Measurements from ENCODE around the gene CDKAL1.

- TF ChIP-seq, protein P1, sequence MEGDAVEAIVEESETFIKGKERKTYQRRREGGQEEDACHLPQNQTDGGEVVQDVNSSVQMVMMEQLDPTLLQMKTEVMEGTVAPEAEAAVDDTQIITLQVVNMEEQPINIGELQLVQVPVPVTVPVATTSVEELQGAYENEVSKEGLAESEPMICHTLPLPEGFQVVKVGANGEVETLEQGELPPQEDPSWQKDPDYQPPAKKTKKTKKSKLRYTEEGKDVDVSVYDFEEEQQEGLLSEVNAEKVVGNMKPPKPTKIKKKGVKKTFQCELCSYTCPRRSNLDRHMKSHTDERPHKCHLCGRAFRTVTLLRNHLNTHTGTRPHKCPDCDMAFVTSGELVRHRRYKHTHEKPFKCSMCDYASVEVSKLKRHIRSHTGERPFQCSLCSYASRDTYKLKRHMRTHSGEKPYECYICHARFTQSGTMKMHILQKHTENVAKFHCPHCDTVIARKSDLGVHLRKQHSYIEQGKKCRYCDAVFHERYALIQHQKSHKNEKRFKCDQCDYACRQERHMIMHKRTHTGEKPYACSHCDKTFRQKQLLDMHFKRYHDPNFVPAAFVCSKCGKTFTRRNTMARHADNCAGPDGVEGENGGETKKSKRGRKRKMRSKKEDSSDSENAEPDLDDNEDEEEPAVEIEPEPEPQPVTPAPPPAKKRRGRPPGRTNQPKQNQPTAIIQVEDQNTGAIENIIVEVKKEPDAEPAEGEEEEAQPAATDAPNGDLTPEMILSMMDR (IDR thresholded peaks at IDR 0.05; ENCODE audit: low read depth, low read length, missing input control), result no peak
- no peak for TF ChIP-seq ATF3 (IDR thresholded peaks at IDR 0.05)
- TF ChIP-seq SP1 (IDR thresholded peaks at IDR 0.05), result no peak
- TF ChIP-seq RAD21 (IDR thresholded peaks at IDR 0.05), result no peak
- no peak for TF ChIP-seq NR2F2 (IDR thresholded peaks at IDR 0.05)
- no peak for TF ChIP-seq YY1 (IDR thresholded peaks at IDR 0.05)
- no peak for TF ChIP-seq RXRA (IDR thresholded peaks at IDR 0.05)
- TF ChIP-seq, protein P2, sequence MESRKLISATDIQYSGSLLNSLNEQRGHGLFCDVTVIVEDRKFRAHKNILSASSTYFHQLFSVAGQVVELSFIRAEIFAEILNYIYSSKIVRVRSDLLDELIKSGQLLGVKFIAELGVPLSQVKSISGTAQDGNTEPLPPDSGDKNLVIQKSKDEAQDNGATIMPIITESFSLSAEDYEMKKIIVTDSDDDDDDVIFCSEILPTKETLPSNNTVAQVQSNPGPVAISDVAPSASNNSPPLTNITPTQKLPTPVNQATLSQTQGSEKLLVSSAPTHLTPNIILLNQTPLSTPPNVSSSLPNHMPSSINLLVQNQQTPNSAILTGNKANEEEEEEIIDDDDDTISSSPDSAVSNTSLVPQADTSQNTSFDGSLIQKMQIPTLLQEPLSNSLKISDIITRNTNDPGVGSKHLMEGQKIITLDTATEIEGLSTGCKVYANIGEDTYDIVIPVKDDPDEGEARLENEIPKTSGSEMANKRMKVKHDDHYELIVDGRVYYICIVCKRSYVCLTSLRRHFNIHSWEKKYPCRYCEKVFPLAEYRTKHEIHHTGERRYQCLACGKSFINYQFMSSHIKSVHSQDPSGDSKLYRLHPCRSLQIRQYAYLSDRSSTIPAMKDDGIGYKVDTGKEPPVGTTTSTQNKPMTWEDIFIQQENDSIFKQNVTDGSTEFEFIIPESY (IDR thresholded peaks at IDR 0.05), result no peak
- TF ChIP-seq GABPA (IDR thresholded peaks at IDR 0.05 in 1 of 2, conservative IDR thresholded peaks at IDR 0.05 in 1 of 2), result no peak
- TF ChIP-seq, protein P3, sequence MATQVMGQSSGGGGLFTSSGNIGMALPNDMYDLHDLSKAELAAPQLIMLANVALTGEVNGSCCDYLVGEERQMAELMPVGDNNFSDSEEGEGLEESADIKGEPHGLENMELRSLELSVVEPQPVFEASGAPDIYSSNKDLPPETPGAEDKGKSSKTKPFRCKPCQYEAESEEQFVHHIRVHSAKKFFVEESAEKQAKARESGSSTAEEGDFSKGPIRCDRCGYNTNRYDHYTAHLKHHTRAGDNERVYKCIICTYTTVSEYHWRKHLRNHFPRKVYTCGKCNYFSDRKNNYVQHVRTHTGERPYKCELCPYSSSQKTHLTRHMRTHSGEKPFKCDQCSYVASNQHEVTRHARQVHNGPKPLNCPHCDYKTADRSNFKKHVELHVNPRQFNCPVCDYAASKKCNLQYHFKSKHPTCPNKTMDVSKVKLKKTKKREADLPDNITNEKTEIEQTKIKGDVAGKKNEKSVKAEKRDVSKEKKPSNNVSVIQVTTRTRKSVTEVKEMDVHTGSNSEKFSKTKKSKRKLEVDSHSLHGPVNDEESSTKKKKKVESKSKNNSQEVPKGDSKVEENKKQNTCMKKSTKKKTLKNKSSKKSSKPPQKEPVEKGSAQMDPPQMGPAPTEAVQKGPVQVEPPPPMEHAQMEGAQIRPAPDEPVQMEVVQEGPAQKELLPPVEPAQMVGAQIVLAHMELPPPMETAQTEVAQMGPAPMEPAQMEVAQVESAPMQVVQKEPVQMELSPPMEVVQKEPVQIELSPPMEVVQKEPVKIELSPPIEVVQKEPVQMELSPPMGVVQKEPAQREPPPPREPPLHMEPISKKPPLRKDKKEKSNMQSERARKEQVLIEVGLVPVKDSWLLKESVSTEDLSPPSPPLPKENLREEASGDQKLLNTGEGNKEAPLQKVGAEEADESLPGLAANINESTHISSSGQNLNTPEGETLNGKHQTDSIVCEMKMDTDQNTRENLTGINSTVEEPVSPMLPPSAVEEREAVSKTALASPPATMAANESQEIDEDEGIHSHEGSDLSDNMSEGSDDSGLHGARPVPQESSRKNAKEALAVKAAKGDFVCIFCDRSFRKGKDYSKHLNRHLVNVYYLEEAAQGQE (IDR thresholded peaks at IDR 0.05), result no peak
- no peak for TF ChIP-seq MAX (IDR thresholded peaks at IDR 0.05)
- TF ChIP-seq FOXA1 (IDR thresholded peaks at IDR 0.05), result no peak
- TF ChIP-seq HNF4G (IDR thresholded peaks at IDR 0.05), result no peak
- no peak for TF ChIP-seq HNF4A (conservative IDR thresholded peaks at IDR 0.05)
Measured at GRCh38 chr6:21180155-21180554, 645.9 kb downstream of the CDKAL1 start.

Measured in liver (tissue), 3 donors.